ENCODE results near the gene HOXB7.

The HOXB7 gene

DNA sequence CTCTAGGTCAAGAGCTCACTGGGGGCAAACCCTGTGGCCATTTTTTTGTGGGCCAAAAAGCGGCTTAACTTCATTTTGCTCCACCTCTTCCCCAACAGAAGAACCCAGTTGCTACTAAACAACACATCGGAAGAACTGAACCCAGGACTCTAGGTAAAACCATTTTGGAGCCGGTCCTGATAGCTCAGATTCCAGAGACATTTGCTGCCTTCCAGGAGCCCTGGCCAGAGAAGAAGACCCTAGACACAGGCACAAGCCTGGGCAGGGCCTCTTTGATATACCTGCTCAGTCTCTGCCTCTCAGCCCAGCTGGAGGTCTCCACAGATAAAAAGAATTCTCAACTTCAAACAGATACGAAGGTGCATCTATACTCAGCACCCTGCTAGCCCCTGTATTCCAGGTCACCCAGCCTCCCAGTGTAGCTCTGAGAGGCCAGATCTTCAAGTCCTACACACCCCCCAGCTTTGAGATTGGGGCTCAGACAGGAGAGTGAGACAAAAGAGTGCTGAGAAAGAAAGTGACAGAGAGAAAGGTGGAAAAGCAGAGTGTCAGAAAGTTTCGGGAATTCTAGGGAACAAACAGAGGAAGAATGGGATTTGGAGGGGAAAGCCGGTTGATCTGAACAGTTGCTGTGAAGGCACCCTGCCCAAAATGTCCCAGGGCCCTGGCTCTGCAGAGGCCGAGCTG, 21.9 kb upstream of the HOXB7 start:
- Histone ChIP-seq H3K4me1 (ENCODE audit: low read depth, poor library complexity, severe bottlenecking) (peaks cover 47% of the 10 kb centered on the region), H4K20me1 (ENCODE audit: insufficient read depth) (no peaks in the 10 kb centered on the region), H3K36me3 (ENCODE audit: insufficient read depth) (no peaks in the 10 kb centered on the region), H3K9ac (peak overlapping the region; percentile 11; the same call in 1 of the 2 replicates), H2AFZ (ENCODE audit: low read depth) (peak overlapping the region; percentile 55), H3K27me3 (ENCODE audit: insufficient read depth, low read depth) (peaks cover 12% of the 10 kb centered on the region; the same call in 1 of the 2 replicates), H3K4me3 (IDR thresholded peaks at IDR 0.05; ENCODE audit: insufficient read depth, low read depth, low read length) (no peak overlapping the region), H3K79me2 (ENCODE audit: insufficient read depth, low read depth) (no peaks in the 10 kb centered on the region), H3K27ac (peak overlapping the region; percentile 38), H3K4me2 (peak overlapping the region; percentile 74)
- TF ChIP-seq, protein P1, sequence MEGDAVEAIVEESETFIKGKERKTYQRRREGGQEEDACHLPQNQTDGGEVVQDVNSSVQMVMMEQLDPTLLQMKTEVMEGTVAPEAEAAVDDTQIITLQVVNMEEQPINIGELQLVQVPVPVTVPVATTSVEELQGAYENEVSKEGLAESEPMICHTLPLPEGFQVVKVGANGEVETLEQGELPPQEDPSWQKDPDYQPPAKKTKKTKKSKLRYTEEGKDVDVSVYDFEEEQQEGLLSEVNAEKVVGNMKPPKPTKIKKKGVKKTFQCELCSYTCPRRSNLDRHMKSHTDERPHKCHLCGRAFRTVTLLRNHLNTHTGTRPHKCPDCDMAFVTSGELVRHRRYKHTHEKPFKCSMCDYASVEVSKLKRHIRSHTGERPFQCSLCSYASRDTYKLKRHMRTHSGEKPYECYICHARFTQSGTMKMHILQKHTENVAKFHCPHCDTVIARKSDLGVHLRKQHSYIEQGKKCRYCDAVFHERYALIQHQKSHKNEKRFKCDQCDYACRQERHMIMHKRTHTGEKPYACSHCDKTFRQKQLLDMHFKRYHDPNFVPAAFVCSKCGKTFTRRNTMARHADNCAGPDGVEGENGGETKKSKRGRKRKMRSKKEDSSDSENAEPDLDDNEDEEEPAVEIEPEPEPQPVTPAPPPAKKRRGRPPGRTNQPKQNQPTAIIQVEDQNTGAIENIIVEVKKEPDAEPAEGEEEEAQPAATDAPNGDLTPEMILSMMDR (conservative IDR thresholded peaks at IDR 0.05; ENCODE audit: low read depth, low read length) = no peak

DNA sequence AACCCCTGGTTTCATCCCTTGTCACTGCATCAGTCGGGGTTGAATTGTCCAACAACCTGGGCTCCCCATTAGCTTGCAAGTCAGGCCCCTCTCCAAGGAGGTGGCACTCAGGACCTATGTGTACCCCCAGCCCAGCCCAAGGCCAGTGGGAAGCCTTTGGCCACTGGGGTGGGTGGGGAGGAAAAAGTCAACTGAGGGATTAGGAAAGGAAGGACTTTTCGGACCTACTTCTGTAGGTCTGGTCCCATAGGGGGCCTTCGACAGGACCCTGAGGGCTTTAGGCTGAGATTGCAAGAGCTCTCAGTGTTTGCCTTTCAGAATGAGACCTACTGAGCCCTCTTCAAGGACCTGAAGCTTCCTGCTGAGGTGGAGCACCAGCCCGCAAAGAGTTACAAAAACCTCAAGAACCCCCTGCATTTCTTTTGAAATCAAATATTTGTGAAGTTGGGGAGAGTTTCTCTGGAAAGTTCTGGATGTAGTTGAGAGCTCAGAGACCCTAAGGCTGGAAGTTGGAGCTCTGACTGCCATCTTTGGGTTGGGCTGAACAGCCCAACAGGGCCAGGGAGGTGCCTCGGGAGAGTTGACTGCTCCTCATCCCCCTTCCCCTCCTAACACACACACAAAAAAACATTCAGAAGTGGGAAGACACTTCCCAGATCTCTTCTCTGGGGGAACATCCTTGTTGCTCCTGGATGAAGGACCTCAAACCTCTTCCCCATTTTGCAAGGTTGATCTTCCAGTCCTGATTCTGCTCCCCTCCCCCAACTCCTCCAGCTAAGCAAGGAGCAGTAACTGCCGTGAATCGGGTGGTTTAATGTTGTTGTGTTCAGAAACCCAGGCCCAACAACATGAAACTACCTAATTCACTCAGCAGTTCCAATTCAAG, 21.1 kb upstream of the HOXB7 start:
- H3K9ac ChIP-seq = peak overlapping the region; percentile 11; the same call in 1 of the 2 replicates
- no peaks in the 10 kb centered on the region for H4K20me1 ChIP-seq (ENCODE audit: insufficient read depth)
- H3K4me3 ChIP-seq (IDR thresholded peaks at IDR 0.05; ENCODE audit: insufficient read depth, low read depth, low read length) = no peak overlapping the region
- H3K4me1 ChIP-seq (ENCODE audit: low read depth, poor library complexity, severe bottlenecking) = peaks cover 47% of the 10 kb centered on the region
- TF ChIP-seq, protein P1 (conservative IDR thresholded peaks at IDR 0.05; ENCODE audit: low read depth, low read length) = no peak
- peak overlapping the region; percentile 38 for H3K27ac ChIP-seq
- H3K4me2 ChIP-seq = peak overlapping the region; percentile 74
- H3K27me3 ChIP-seq (ENCODE audit: insufficient read depth, low read depth) = peaks cover 17% of the 10 kb centered on the region
- H3K79me2 ChIP-seq (ENCODE audit: insufficient read depth, low read depth) = no peaks in the 10 kb centered on the region
- H3K36me3 ChIP-seq (ENCODE audit: insufficient read depth) = no peaks in the 10 kb centered on the region
- H2AFZ ChIP-seq (ENCODE audit: low read depth) = peak overlapping the region; percentile 55

DNA sequence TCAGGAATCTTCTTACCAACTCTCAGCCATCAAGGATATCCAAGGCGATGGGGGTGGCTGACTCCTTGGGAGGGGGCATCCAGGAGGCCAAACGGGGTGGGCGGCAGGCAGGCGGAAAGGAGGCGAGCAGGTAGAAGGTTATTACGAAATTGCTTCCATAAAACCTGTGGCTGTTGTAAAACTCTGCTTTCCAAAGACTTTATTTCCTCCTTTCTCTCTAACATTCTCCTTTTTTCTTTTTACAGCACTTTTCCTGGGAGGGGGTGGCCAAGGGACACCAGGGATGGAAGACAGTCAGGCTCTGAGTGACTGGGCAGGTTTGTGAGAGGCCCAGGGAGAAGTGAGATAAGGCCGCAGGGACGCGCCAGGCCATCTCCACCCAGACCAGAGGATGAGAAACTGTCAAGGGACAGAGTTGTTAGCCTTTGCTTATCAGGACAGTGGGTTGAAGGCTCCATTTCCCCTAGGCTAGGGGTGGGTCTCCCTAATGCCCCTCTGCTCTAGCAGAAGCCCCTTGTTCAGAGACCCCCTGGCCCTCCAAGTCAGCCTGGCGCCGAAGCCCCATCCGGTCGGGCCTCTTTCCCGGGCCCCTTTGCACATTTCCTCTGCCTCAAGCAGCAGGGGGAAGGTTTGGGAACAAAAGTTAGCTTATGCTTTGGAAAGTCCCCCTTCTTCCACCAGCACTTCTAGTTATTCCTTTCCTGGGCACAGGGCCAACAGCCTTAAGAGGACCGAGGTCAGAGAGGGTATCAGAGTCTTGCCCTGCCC, 20.3 kb upstream of the HOXB7 start:
- Histone ChIP-seq H3K4me1 (ENCODE audit: low read depth, poor library complexity, severe bottlenecking) (peaks cover 45% of the 10 kb centered on the region), H3K9ac (no peak overlapping the region), H3K4me3 (IDR thresholded peaks at IDR 0.05; ENCODE audit: insufficient read depth, low read depth, low read length) (no peak overlapping the region), H3K27ac (no peak overlapping the region; the same call in 1 of the 2 replicates), H3K4me2 (peak overlapping the region; percentile 74), H3K36me3 (ENCODE audit: insufficient read depth) (no peaks in the 10 kb centered on the region), H3K27me3 (ENCODE audit: insufficient read depth, low read depth) (peaks cover 16% of the 10 kb centered on the region), H2AFZ (ENCODE audit: low read depth) (peak overlapping the region; percentile 55; the same call in 1 of the 2 replicates), H3K79me2 (ENCODE audit: insufficient read depth, low read depth) (no peaks in the 10 kb centered on the region), H4K20me1 (ENCODE audit: insufficient read depth) (no peaks in the 10 kb centered on the region)
- TF ChIP-seq, protein P1 (conservative IDR thresholded peaks at IDR 0.05; ENCODE audit: low read depth, low read length) = no peak
